ENCODE data around the gene LMF1.

Gene LMF1
- total RNA-seq, result 22.7 reads per million, percentile 49 among the genes with 10 or more reads in this experiment

DNA sequence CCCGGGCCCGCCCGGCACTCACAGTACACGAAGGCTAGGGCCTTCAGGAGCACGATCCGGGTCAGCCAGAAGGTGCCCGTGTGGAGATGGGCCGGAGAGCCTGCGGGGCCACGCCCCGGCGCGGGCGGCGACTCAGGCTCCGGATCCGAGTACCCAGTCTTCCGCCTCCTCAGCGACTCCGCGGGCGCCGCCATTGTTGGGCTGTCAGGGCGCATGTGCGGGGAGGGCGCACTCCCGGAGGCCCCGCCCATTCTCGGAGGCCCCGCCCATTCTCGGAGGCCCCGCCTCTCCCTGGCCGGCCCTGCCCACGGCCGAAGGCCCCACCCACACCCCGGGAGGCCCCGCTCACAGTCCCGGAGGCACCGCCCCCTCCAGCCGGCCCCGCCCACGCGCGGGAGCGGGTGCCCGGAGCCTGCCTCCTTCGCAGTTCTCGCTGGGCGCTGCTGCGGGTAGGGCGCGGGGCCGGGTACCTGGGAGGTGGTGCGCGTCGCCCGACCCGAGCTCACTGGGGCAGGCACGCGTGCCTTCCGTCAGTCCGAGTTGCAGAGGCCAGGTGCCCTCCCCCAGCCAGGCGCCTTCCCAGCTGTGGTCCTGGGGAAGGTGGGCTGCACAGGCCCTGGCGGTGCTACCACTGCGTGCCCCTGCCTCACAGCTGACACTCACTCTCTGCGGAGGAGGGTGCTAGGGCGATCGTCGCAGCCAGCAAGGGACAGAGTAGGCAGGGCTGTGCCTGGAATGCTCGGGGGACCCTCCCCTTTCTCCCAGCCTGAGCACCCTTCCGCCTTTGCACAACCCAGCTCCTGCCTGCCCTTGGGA, at the start of gene LMF1:
TSS of gene LMF1 (minus strand) at position 219 of the 816 bp plus-strand sequence. CDS start at position 215, 4 bp downstream.
- DNase-seq, result peak; percentile 94

DNA sequence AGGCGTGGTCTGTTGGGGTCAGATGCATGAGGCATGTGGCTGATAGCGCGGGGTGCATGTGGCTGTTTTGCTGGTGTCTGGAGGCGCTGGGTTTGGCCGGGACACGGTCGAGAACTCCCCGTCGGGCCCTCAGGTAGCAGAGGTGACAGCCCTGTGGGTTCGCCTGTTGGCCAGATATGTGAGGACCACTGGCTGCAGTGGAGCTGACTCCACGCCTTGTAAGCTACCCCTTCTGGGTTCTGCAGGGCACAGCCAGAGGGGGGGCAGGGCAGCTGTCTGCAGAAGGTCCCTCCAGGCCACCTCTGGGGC, 49.3 kb upstream of the LMF1 start:
- no peak for DNase-seq

DNA sequence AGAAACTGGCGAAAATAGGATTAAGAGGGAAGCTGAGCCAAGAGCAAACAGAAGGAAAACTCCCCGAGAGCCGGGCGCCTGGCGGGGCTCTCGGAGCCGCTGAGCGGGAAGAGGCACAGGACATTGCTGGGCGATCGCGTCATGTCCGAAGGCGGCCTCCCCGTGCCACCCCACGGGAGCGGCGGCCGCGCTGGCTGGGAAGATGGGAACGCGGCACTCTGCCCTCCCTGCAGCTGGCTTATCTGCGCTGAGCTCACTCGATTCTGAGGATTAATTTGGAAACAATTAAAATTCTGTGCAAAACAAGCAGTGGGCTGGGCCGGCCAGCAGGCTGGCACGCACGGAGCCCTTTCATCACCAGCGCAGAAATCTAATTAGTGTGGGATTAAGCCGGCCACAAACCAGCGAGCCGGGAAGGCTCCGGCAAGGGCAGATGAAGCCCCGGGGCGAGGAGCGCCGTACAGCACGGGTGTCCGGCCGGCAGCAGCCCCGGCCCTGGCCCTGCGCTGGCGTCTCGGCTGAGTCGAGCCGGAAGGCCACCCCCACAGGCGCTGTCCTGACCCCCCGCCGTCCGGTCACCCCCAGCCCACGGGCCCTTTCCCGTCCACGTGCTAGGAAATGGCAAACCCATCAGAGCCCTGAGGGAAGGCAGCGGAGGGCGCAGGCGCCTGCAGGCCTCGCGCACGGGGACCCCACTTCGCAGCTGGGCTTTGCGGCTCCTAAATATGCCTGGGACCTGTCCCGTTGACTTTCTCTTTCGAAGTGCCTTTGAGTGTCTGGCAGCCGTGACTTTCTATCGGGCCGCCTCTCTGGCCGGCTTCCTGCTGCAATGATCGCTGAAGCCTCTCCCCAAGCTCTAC, 48.7 kb upstream of the LMF1 start:
- DNase-seq, result no peak

DNA sequence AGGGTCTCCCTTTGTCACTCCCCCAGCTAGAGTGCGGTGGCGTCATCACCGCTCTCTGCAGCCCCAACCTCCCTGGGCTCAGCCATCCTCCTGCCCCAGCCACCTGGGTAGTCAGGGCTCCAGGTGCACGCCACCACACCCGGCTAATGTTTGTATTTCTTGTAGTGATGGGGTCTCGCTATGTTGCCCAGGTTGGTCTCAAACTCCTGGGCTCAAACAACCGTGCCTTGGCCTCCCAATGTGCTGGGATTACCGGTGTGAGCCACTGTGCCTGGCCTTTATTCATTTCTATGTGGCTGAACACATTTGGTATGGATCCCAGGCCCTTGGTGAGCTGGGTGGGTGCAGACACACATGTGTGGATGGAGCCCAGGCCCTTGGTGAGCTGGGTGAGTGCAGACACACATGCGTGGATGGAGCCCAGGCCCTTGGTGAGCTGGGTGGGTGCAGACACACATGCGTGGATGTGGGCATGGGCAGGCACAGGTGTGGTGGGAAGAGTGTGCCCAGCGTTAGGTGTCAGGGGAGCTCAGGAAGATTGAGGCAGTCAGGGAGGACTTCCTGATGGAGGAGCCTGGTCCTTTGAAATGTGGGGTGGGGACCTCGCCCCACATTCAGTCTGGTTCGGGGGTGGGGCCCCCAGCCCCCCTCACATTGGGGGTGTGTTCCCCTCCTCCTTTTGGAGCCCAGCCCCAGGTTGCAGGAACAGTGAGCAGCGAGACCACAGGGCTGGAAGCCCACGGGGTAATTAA, 47.8 kb upstream of the LMF1 start:
- no peak for DNase-seq

DNA sequence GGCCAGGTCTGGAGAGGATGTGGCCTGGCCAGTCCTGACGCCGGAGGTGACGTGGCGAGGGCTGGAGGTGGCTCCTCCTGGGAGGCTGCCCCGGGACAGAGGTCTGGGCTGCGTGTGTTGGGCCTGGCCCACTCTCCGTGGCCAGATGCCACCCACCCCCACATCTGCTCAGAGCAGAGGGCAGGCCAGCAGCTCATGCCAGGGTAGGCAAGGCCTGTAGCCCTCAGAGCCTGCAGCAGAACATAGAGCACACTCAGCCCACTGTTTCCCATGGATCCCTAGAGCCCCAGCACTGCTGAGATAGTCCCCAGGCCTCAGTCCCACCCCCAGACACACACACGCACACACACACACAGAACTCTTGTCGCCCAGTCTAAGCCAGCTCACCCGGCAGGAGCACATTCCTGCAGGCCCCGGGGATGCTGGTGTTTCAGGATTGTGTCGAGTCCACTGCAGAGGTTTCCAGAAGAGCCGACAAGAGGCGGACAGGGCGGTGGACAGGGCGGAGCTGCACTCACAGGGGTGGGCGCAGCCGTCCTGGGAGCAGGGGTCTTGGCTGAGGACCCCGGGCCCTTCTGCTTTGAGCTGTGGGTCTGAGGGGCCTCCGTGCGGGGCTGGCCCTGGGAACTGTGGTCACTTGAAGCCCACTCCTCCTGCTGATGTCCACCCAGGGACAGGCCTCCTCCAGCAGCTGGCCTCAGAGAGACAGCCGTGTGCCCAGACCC, 44.1 kb upstream of the LMF1 start:
- no peak for DNase-seq

DNA sequence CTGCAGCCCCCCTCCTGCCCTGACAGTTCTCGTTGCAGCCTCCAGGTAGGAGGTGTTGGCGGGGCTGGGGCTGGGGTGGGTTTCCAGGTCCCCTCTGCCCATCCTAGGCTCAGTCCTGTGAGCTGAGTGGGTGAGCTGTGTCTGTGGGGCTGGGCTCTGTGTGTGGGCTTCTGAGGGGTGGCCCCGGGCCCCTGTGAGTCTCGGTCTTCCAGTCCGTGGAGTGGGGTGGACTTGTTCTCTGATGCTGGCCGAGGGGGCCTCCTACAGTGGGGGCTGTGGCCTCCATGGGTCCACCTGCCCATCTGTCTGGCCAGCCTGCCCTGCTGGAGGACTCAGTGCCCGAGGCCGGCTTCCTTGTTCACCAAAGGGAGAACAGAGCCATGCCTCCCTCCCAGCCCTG, 43.4 kb upstream of the LMF1 start:
- DNase-seq, result no peak

DNA sequence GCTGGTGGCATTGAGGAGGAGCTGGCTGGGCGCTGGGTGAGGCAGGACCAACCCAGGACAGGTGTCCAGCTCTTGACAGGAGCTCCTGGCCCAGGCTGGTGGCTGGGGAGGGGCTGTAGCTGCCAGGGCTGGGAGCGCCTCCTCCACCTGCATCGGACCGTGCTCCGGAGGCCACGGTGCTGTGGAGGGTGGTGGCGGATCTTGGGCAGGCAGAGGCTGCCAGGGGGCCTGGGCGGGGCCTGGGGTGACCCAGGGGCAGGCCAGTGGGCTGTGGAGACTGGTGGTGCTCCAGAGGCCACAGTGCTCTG, 42.8 kb upstream of the LMF1 start:
- DNase-seq, result no peak

DNA sequence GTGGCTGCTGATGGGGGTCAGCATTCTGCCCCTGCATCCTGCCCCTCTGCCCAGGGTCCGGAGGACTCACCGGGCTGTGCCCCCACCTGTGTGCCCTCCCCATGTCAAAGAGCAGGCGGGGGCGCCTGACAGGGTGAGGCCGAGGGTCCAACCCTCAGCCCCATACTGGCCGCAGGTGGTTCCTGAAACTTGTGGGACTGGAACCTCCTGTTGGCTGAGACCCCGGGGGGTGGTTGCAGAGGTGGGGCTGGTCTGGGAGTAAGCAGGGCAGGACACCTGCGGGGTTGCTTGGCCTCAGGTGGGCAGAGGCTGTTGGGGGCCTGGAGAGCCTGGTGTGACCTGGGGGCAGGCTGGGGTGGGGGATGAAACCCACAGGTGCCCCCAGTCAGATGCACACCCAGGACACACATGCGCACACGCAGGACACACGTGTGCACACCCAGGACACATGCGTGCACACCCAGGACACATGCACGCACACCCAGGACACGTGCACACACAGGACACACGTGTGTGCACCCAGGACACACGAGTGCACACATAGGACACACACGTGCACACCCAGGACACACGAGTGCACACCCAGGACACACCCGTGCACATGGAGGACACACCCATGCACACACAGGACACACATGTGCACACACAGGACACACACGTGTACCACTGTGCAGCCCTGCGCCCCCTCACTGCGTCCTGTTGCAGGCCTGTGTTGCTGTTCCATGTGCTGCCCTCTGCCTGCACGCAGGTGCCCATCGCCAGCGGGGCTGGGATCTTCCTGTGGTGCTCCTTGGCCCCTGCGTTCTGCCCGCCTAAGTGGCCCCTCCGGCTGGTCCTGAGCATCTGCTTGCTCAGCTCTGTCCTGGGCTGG, 42.2 kb upstream of the LMF1 start:
- DNase-seq, result no peak

DNA sequence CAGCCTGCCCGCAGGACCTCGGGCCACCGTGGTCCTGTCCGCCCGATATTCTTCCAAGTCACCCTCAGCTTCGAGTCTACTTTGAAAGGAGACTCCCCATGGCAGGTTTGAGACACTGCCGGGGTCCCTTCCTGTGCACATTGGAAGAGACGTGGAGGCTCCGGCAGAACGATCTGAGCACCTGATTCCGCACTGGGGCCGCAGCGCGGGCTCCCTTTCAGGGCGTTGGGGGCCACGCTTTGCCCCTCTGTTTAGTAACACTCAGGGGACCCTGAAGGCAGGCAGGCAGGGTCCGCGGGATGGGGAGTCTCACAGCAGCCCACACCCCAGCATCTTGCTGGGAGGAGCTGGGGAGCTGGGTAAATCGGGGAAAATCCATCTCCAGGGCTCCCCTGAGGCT, 41.4 kb upstream of the LMF1 start:
- DNase-seq, result no peak

DNA sequence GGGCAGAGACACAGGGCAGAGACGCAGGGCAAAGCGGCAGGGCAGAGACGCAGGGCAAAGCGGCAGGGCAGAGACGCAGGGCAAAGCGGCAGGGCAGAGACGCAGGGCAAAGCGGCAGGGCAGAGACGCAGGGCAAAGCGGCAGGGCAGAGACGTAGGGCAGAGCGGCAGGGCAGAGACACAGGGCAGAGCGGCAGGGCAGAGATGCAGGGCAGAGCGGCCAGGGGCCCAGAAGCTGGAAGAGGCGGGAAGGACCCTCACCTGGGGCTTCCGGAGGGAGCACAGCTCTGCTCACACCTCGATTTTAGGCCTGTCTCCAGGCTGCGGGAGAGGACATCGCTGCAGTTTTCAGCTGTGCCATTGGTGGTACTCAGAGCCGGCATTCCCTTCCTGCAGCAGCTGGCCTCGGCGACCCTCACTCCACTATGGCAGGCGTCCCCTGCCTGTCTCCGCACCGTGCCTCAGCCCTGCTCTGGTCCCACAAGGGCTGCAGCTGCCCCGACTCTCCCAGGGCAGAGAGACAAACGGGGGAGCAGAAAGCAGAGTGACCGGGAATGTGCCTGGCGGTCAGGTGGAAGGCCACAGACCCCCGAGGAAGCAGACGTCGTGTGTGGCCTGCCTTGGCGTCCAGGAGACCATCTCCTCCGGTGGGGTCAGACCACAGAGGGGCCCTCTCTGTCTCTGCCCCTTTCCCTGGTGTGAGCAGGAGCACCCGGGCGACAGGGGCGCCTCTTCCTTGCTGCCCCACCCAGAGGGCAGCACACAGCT, 40.7 kb upstream of the LMF1 start:
- no peak for DNase-seq

DNA sequence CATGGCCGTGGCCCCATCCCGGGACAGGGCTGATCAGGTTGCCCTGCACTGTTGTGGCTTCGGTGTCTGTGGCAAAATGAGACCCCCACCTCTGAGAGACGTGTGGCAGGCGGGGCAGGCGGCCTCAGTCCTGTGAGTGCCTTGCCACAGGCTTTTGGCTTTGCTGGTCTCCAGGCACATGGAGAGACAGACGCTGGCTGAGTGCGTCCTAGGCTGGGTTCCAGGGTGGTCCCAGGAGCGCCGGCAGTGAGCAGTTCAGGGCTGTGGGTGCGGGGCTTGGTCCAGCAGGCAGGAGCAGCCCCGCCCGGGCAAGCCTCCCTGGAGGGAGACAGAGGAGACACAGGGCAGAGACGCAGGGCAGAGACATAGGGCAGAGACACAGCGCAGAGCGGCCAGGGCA, 40.0 kb upstream of the LMF1 start:
- DNase-seq, result no peak

DNA sequence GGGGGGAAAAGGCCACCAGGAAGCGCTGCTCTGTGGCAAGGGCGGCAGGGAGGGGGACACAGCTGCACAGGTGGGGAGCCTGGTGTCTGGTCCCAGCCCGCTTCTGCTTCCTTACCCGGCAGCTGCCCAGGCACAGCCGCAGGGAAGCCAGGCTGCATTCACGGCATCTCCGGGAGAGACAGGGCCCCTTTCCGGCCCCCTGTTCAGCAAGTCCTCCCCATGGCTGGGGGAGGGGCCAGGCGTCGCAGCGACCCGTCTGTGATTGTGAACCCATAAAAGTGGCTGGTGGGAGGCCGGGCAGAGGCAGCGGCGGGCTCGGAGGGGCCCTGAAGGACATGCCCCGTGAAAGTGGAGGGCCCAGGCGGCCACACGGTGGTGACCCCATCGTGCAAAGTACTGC, 39.5 kb upstream of the LMF1 start:
- no peak for DNase-seq

DNA sequence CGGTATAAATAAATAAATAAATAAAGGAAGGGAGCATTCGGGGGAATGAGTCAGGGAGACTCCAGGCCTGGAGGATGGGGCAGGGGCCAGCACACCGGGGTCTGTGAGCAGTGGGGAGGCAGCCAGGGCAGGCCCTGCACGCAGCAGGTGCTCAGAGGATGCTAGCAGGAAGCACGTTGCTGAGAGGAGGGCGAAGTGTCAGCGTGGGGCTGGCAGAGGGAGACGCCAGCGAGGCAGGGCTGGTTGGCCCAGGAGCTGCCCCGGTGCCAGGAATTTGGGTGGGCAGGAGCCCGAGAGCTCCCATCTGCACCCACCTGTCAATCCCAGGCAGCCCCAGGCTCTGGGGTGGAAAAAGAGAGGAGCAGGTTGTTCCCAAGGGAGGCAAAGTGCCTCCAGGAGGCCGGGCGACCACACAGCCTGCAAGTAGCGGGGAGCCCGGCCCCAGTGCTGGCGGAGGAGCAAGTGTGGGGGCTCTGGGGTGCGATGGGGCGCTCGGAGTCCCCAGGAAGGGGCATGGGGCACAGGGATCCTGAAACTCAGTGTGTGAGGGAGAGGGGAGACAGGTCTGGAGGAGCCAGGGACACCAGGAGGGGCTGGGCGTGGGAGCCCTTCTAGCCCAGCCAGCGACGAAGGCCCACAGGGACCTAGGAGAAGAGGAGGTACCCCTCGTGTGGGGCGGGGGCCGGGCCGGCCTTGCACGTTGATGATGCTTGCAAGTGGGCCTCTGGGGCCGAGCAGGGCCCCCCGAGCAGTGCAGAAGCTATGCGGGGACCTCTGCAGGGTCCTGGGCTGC, 38.8 kb upstream of the LMF1 start:
- no peak for DNase-seq

DNA sequence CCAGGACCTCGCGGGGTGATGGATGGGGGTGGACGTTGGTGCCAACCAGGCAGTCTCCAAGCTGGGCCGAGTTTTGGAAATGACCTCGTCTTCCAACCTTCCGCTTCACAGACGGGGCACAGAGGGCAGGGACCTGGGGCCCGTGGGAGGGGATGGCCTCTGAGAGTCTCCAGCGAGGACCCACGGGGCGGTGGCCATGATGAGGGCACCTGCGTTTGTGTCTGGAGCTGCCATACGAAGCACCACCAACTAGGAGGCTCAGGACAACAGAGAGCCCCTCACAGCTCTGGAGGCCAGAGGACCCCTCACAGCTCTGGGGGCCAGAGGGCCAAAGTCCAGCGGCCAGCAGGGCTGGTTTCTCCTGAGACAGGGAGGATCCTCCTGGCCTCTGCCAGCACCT, 37.3 kb upstream of the LMF1 start:
- no peak for DNase-seq

DNA sequence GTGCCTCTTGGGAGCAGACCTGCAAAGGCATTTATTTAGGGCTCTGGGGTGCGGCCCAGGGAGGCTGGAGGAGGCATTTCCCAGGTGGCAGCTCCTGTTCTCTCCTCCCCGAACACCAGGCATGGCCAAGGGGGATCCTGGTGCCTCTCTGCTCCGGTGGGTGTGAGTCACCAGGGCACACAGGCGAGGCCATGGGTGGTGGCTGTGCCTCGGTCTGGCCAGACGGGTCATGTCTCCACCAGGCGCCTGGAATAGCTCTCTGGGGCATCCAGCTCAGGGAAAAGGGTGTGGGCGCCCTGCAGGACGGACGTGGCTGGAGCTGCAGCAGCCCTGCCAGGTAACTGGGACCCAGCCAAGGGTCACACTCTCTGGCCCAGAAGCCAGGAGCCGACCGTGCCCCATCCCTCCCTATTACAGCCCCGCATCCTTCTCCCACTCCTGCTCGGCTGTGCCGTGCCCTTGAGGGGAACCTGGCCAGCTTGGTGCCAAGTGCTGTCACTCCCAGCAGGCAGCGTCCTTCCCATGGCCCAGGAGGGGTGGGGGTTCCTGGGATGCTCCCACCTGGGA, 36.6 kb upstream of the LMF1 start:
- DNase-seq, result no peak

DNA sequence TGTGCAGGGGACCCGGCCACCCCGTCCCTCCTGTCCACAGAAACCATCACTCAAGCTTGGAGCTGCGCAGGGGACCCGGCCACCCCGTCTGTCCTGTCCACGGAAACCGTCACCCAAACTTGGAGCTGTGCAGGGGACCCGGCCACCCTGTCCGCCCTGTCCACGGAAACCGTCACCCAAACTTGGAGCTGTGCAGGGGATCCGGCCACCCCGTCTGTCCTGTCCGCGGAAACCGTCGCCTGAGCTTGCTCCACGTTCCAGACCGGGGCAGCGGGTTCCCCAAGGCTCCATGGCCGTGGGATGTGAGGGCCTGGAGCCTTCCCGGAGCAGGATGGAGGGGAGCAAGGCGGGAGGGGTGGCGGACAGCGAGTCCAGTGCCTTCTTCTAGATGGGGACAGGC, 36.0 kb upstream of the LMF1 start:
- DNase-seq, result no peak

DNA sequence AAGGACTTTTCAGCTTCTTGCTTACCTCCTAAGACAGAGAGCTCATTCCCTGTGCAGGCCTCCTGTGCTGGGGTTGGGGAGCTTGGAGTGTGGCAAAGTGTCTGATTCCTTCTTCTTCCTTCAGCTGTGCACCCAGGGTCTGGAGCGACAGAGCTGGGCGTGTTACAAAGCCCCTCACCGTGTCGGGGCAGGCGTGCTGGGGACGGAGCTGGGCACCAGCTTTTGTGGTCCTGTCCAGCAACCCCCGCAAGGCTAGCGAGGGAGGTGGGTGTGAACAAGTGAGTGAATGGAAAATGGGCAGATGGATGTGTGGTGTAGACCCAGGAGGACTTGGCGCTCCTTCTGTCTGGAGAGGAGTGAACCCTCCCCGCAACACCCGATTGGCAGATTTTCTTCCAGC, 34.5 kb upstream of the LMF1 start:
- no peak for DNase-seq

DNA sequence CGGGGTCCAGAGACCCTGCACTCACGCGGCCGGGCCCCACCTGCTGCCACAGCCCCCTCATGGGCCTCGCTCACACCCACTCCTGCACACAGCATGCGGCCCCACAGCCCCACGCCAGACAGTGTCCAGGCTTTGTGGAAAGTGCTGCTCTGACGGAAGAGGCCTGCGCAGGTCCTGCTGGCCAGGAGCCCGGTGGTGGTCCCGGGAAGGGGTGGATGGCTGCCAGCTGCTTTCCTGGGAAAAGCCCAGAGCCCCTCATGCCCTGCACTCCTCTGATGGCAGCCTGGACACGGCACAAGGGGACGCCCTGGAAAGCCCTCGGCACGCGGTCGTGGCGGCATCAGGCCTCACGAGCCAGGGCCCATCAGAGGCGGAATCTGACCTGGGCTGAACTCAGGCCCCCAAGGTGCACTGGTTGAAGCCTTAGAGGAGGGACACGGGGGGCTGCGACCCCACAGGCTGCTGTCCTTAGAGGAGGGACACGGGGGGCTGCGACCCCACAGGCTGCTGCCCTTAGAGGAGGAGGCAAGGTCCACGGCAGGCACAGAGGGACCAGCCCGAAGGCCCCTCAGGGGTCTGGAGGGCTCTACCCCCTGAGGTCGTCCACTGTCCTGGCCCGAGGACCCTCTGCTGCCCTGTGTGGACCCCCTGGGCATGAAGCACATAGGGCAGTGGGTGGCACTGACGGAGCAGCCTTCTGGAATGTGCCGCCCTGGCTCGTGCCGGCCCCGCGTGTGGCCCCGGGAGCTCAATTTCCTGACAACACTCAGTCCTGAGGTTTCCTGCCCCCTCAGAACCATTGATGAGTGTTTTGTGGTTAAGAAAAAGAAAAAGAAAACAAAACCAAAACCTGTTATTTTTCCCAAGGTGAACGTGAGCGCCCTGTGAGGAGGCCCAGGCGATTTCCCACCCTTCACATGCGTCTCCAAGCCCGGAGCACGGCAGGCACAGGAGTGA, 32.9 kb upstream of the LMF1 start:
- no peak for DNase-seq
